Neural progenitor cell (in vitro differentiated cells): ENCODE measurements around the gene KRT5.

Source experiments
- CTCF ChIP-seq: fragments of 200-600 bp; sonication (generic); IDR thresholded peaks from 2 replicates; pipeline ENCODE4 v1.5.1; 2017; ENCODE audit warnings: antibody characterized with exemption, mild to moderate bottlenecking
- EZH2 ChIP-seq: fragments of 200-600 bp; sonication (generic); IDR thresholded peaks from 2 replicates; pipeline ENCODE4 v1.6.1; 2017; ENCODE audit warnings: antibody characterized with exemption, mild to moderate bottlenecking, moderate library complexity
- EZH2phosphoT487 ChIP-seq: fragments of 200-600 bp; sonication (generic); IDR thresholded peaks from 2 replicates; pipeline ENCODE4 v1.6.1; 2017; ENCODE audit warnings: antibody characterized with exemption

- TF ChIP-seq CTCF, result no peak
- no peak for TF ChIP-seq EZH2phosphoT487
- TF ChIP-seq EZH2, result no peak
Measured at GRCh38 chr12:52517888-52518287, 2.3 kb downstream of the KRT5 start.
